Amniotic stem cell (primary cell): Measurements from ENCODE around the gene TOLLIP.
"Not testable (repeated sequence)": the region's sequence is repeated elsewhere in the genome, so short reads cannot be mapped to it uniquely, and the experiment has no call there.

ENCODE experiments used
- DNase-seq: peaks from one replicate; lab custom pipeline; 2025; lab: John Stamatoyannopoulos, UW

Gene TOLLIP

GRCh38 chr11:1343391-1344055 lies 34.1 kb upstream of the TOLLIP start:
- DNase-seq: no peak

- DNase-seq: no peak
These were observed 33.5 kb upstream of the TOLLIP start for GRCh38 chr11:1342946-1343345.

- DNase-seq: no peak
These were observed 32.6 kb upstream of the TOLLIP start for GRCh38 chr11:1341928-1342524.

- DNase-seq: not testable (repeated sequence)
These were observed 31.8 kb upstream of the TOLLIP start for GRCh38 chr11:1341226-1341625.

GRCh38 chr11:1340111-1340510 lies 30.7 kb upstream of the TOLLIP start:
- DNase-seq: no peak

- no peak for DNase-seq
These were observed 29.7 kb upstream of the TOLLIP start for GRCh38 chr11:1339066-1339675.

GRCh38 chr11:1338201-1339065 lies 29.0 kb upstream of the TOLLIP start:
- no peak for DNase-seq

GRCh38 chr11:1337647-1338007 lies 28.2 kb upstream of the TOLLIP start:
- DNase-seq: no peak

GRCh38 chr11:1336836-1337646 lies 27.6 kb upstream of the TOLLIP start:
- no peak for DNase-seq

- no peak for DNase-seq
These were observed 26.7 kb upstream of the TOLLIP start for GRCh38 chr11:1335811-1336761.

GRCh38 chr11:1335264-1335810 lies 25.9 kb upstream of the TOLLIP start:
- DNase-seq: no peak

- no peak for DNase-seq
These were observed 24.4 kb upstream of the TOLLIP start for GRCh38 chr11:1333860-1334259.

GRCh38 chr11:1333091-1333772 lies 23.8 kb upstream of the TOLLIP start:
- DNase-seq: no peak

- no peak for DNase-seq
These were observed 21.0 kb upstream of the TOLLIP start for GRCh38 chr11:1330473-1330872.

GRCh38 chr11:1327064-1327460 lies 17.6 kb upstream of the TOLLIP start:
- no peak for DNase-seq

GRCh38 chr11:1326435-1327063 lies 17.1 kb upstream of the TOLLIP start:
- no peak for DNase-seq

GRCh38 chr11:1323774-1324173 lies 14.3 kb upstream of the TOLLIP start:
- DNase-seq: no peak

GRCh38 chr11:1317993-1318392 lies 8.6 kb upstream of the TOLLIP start:
- DNase-seq: no peak

GRCh38 chr11:1317432-1317831 lies 8.0 kb upstream of the TOLLIP start:
- DNase-seq: no peak
